ENCODE results near the gene RNF111. TPM values are rescaled to one million over a fixed set of nuclear protein-coding genes. Genes with fewer than 3 reads are reported as not detected.

Gene RNF111
- total RNA-seq, 1 experiment from 2014 or later: 55.2 TPM

DNA sequence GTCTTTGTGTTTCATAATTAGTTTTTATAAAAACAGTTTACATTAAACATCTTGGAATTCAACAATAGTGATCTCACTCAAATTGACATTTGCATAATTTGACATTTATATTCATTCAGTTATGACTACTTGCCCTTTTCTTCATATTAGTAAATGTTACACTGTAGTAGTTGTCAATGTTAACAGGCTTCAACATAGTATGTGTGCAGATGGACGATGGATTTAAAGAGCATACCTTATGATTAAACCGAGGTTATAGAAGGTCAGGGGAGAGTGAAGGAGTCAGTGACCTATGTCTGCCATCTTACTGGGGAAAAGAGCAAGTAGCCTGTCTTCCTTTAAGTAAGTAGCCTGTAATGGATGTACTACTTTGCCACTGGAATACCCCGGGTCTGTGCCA is 109.0 kb downstream of the RNF111 start:
- CTCF ChIA-PET: no interaction called here
- Mint-ChIP-seq H3K4me1 (ENCODE audit: low read depth, unreplicated experiment) (no peaks in the 10 kb centered on the region), H3K4me3 (ENCODE audit: low read depth, unreplicated experiment) (no peak overlapping the region), H3K36me3 (ENCODE audit: insufficient read depth, unreplicated experiment) (peaks cover 10% of the 10 kb centered on the region), H3K27me3 (ENCODE audit: unreplicated experiment) (no peaks in the 10 kb centered on the region), H3K9me3 (ENCODE audit: low read depth, unreplicated experiment) (no peaks in the 10 kb centered on the region), H3K27ac (ENCODE audit: unreplicated experiment) (no peak overlapping the region)
- DNase-seq: no peak
- TF ChIP-seq, protein P1, sequence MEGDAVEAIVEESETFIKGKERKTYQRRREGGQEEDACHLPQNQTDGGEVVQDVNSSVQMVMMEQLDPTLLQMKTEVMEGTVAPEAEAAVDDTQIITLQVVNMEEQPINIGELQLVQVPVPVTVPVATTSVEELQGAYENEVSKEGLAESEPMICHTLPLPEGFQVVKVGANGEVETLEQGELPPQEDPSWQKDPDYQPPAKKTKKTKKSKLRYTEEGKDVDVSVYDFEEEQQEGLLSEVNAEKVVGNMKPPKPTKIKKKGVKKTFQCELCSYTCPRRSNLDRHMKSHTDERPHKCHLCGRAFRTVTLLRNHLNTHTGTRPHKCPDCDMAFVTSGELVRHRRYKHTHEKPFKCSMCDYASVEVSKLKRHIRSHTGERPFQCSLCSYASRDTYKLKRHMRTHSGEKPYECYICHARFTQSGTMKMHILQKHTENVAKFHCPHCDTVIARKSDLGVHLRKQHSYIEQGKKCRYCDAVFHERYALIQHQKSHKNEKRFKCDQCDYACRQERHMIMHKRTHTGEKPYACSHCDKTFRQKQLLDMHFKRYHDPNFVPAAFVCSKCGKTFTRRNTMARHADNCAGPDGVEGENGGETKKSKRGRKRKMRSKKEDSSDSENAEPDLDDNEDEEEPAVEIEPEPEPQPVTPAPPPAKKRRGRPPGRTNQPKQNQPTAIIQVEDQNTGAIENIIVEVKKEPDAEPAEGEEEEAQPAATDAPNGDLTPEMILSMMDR (IDR thresholded peaks at IDR 0.05; ENCODE audit: unreplicated experiment): no peak
- no TSS peak for BruUV-seq (replicated peaks)
- intact Hi-C loops (cut with micrococcal nuclease; ENCODE audit: unreplicated experiment): no loop called here

DNA sequence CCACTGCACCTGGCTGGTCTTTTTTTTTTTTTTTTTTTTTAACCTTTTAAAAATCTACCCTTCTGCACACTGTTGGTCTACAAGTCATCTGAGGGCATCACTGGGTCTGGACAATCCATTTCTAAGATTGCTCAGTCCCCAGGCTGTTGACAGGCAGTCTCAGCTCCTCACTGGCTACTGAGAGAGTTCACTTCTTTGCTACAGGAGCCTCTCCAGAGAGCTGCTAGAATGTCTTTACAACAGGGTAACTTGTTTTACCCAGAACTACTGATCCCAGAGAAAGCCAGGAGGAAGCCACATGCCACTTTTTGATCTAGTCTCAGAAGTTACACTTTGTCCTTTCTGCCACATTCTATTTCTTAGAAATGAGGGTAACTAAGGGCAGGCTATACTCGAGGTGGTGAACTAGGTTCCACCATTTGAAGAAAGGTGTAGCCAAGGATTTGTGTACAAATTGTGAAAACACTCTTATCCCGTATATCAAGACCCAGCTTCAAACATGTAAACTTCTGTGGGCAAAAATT is 111.8 kb downstream of the RNF111 start:
- Mint-ChIP-seq H3K9me3 (ENCODE audit: low read depth, unreplicated experiment) (no peaks in the 10 kb centered on the region), H3K36me3 (ENCODE audit: insufficient read depth, unreplicated experiment) (peaks cover 11% of the 10 kb centered on the region), H3K27ac (ENCODE audit: unreplicated experiment) (no peak overlapping the region), H3K27me3 (ENCODE audit: unreplicated experiment) (no peaks in the 10 kb centered on the region), H3K4me1 (ENCODE audit: low read depth, unreplicated experiment) (peaks cover 3% of the 10 kb centered on the region), H3K4me3 (ENCODE audit: low read depth, unreplicated experiment) (no peak overlapping the region)
- CTCF ChIA-PET: interaction anchor here (0.7 kb wide), 1 partner anchor 48 kb away, joined by 3 read pairs; no protein-coding TSS in a partner anchor
- BruUV-seq (replicated peaks): no TSS peak
- TF ChIP-seq, protein P1 (IDR thresholded peaks at IDR 0.05; ENCODE audit: unreplicated experiment): no peak
- no peak for DNase-seq
- intact Hi-C loops (cut with micrococcal nuclease; ENCODE audit: unreplicated experiment): no loop called here

DNA sequence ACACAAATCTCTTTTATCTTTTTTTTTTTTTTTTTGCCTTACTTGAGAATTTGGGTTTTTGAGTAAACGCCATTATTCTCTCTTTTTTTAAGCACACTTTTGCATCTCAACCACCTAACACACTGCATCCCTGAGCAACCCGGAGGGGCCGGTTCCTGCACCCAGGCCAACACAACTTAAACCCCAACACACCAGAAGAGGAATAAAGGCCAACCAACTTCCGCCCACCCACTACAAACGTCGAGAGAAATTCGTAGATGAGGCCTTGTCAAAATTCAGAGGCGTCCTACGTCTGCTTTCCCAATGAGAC is 117.1 kb downstream of the RNF111 start:
- Mint-ChIP-seq H3K27me3 (ENCODE audit: unreplicated experiment) (no peaks in the 10 kb centered on the region), H3K9me3 (ENCODE audit: low read depth, unreplicated experiment) (no peaks in the 10 kb centered on the region), H3K4me3 (ENCODE audit: low read depth, unreplicated experiment) (peak overlapping the region; percentile 100), H3K4me1 (ENCODE audit: low read depth, unreplicated experiment) (peaks cover 26% of the 10 kb centered on the region), H3K27ac (ENCODE audit: unreplicated experiment) (peak overlapping the region; percentile 73), H3K36me3 (ENCODE audit: insufficient read depth, unreplicated experiment) (peaks cover 49% of the 10 kb centered on the region)
- intact Hi-C loops (cut with micrococcal nuclease; ENCODE audit: unreplicated experiment): loop anchor here (2.0 to 10.0 kb wide), 2 partner anchors 124 to 880 kb away; no protein-coding TSS in a partner anchor
- TSS peak; percentile 72 for BruUV-seq (replicated peaks)
- no peak for DNase-seq
- TF ChIP-seq, protein P1 (IDR thresholded peaks at IDR 0.05; ENCODE audit: unreplicated experiment): no peak
- CTCF ChIA-PET: interaction anchor here (0.6 kb wide), 2 partner anchors 117 to 424 kb away, joined by 3 read pairs; no protein-coding TSS in a partner anchor

DNA sequence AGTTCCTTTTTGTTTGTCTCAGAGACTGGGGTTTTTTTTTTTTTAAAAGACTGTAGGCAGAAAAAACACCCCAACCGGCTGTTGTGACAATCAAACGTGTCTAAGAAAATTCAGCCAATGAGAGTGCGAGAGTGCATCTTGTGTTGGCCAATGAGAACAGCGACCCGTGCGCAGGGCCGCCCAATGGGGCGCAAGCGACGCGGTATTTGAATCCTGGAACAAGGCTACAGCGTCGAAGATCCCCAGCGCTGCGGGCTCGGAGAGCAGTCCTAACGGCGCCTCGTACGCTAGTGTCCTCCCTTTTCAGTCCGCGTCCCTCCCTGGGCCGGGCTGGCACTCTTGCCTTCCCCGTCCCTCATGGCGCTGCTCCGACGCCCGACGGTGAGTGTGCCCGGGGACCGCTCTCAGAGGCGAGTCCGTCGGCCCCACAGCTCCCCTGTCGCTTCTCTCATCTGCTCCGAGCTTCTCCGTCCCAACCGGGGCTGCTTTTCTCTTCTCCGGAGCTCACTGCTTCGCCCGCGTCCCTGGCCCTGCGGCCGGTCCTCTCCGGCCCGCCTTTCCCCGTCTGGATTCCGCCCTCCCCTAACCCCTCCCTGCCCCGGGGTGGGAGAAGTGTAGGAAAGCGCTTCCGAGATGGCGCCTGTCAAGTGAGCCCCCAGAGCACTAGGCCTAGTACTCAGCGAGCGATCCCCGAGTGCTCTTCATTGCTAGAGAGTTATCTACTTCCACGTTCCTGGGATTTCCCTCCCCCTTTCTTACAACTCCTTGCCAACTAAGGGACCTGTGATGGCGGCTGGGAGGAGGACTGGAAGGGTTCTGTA is 117.7 kb downstream of the RNF111 start, which contains the start of gene CCNB2:
Gene CCNB2 (plus strand): TSS at position 235 of the 821 bp plus-strand sequence. CDS start 123 bp downstream, at position 358.
- intact Hi-C loops (cut with micrococcal nuclease; ENCODE audit: unreplicated experiment): loop anchor here (2.0 to 10.0 kb wide), 2 partner anchors 124 to 880 kb away; no protein-coding TSS in a partner anchor
- CTCF ChIA-PET: interaction anchor here (0.6 to 1.9 kb wide), 3 partner anchors 118 to 424 kb away, joined by 3 to 8 read pairs (median 3); no protein-coding TSS in a partner anchor
- TF ChIP-seq, protein P1 (IDR thresholded peaks at IDR 0.05; ENCODE audit: unreplicated experiment): no peak
- Mint-ChIP-seq H3K36me3 (ENCODE audit: insufficient read depth, unreplicated experiment) (peaks cover 50% of the 10 kb centered on the region), H3K27me3 (ENCODE audit: unreplicated experiment) (no peaks in the 10 kb centered on the region), H3K9me3 (ENCODE audit: low read depth, unreplicated experiment) (no peaks in the 10 kb centered on the region), H3K27ac (ENCODE audit: unreplicated experiment) (peak within 1 kb of the TSS; percentile 73), H3K4me3 (ENCODE audit: low read depth, unreplicated experiment) (peak within 1 kb of the TSS; percentile 100), H3K4me1 (ENCODE audit: low read depth, unreplicated experiment) (peaks cover 26% of the 10 kb centered on the region)
- BruUV-seq (replicated peaks): no TSS peak
- DNase-seq: peak; percentile 90

All from Calu3 (cell line).